Upper lobe of left lung (tissue), 6 donors: ENCODE results near the gene HIC1. TPM values are rescaled to one million over a fixed set of nuclear protein-coding genes. Genes with fewer than 3 reads are reported as not detected.

Experiments
- ATAC-seq, 2 donors: fragments of 200-7000 bp; cut with Tn5 transposase; one replicate each; pipeline ENCODE4 v1.9.1; 2022; ENCODE audit warnings: mild to moderate bottlenecking in 2 of 2, moderate library complexity in 2 of 2; ENCODE audit not compliant: low FRiP score in 2 of 2
- DNase-seq, 2 donors: peaks; one replicate each; pipeline ENCODE4 v3.0.0-alpha.2; 2019 to 2020
- H3K27ac ChIP-seq, 4 donors: fragments of 200-600 bp; sonication (generic); one replicate each; pipeline ENCODE4 v1.5.1; 2016 to 2019
- H3K27me3 ChIP-seq, 4 donors: fragments of 200-600 bp; sonication (generic); one replicate each; pipeline ENCODE4 v1.5.1; 2017 to 2019
- H3K36me3 ChIP-seq, 4 donors: fragments of 200-600 bp; sonication (generic); one replicate each; pipeline ENCODE4 v1.5.1; 2016 to 2019
- H3K4me1 ChIP-seq, 4 donors: fragments of 200-600 bp; sonication (generic); one replicate each; pipeline ENCODE4 v1.5.1; 2018 to 2019
- H3K4me3 ChIP-seq, 4 donors: fragments of 200-600 bp; sonication (generic); one replicate each; pipeline ENCODE4 v1.5.1; 2017 to 2019; ENCODE audit warnings: mild to moderate bottlenecking in 2 of 4, moderate library complexity in 1 of 4
- H3K9me3 ChIP-seq, 4 donors: fragments of 200-600 bp; sonication (generic); one replicate each; pipeline ENCODE4 v1.5.1; 2018 to 2019
- EP300 ChIP-seq, 4 donors: sonication (generic); formaldehyde crosslinking; IDR thresholded peaks; one replicate each; pipeline ENCODE4 v1.5.1; 2017; ENCODE audit warnings: antibody characterized with exemption in 4 of 4, control low read depth in 2 of 4
- POLR2A ChIP-seq, 4 donors: fragments of 450-650 bp; IDR thresholded peaks; one replicate each; pipeline ENCODE4 v1.5.1; 2016 to 2017; ENCODE audit warnings: antibody characterized with exemption in 4 of 4, mild to moderate bottlenecking in 2 of 4
- POLR2AphosphoS5 ChIP-seq, 2 donors: sonication (generic); formaldehyde crosslinking; IDR thresholded peaks; one replicate each; pipeline ENCODE4 v1.5.1; 2017; ENCODE audit warnings: antibody characterized with exemption in 2 of 2
- WGBS, 2 donors: methylation state at CpG; one replicate each; pipeline ENCODE4 v1.1.5; 2017 to 2018; 5-methylcytosine and 5-hydroxymethylcytosine counted together
- total RNA-seq, 6 donors: library from RNA; depleted of rRNA in 4 of 6; stranded (reverse); fragments of >200 nt in 4 of 6; gene quantifications; one replicate each; pipeline versions ENCODE4 v1.1.0 to v1.2.1, GENCODE V29; 2016 to 2021
- TF ChIP-seq, protein P1 (sequence below), 6 experiments: fragments of 450-650 bp in 4 of 6; fragments of 200-600 bp in 2 of 6; sonication (generic) in 2 of 6; IDR thresholded peaks; one replicate each; pipeline ENCODE4 v1.5.1; 2016 to 2019; ENCODE audit warnings: antibody characterized with exemption in 6 of 6
- donor health status: DM: no; HTN: no; CAD: no; lungs with moderate emphysema.
- donor health status: DM: no; HTN: yes; CAD: no; lungs with severe emphysema.

The HIC1 gene
- total RNA-seq, 6 donors from 2014 or later, result 8.0 to 25.5 (median 19.1) TPM

DNA sequence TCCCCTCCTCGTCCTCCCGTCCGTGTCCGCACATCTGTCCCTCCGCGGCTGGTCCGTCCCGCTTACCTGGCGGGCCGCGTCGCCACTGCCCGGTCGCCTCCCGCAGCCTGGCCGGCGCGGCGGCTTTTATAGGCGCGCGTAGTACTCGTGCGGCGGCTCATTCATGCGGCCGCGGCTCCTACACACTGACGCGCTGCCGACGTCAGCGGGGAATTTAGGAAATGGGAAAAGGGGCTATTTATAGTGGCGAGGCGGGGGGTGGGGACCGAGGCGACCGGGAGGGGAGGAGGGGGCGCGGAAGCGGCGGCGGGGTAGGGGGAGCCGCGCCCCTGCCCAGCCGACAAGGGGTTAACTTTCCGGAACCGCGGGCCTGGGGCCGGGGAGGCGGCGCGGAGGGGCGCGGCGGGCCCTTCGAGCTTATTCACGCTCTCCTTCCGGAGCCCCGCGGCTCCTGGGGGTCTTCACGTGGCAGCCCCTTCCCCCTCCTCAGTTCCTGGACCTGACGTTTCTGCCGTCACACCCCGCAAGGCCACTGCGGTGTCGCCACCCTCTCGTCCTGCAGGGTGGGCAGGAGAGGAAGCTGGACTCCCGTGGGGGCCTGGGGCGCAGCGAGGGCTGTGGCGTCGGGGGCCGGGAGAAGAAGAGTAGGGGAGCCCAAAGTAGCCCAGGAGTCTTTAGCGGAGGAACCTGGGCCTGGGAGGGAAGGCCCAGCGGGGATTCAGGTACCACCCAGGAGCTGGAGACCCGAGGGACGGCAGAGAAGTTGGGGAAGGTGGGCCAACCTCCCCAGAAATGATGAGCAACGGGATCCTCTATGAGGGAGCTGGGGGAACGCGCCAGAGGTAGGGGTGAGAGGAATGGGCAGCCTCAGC is 3.6 kb upstream of the HIC1 start:
- Histone ChIP-seq H3K9me3 (no peaks in the 10 kb centered on the region), H3K27ac (peak overlapping the region in 2 of 4 donors; percentile 8 to 53), H3K4me1 (peaks cover 46 to 63% (median 48%) of the 10 kb centered on the region in 4 donors), H3K4me3 (peak overlapping the region; percentile 62 to 89 (median 73)), H3K36me3 (no peaks in the 10 kb centered on the region), H3K27me3 (peaks cover 0 to 45% (median 14%) of the 10 kb centered on the region in 4 donors)
- DNase-seq, result peak in 1 of 2 donors; percentile 90
- TF ChIP-seq, protein P1, sequence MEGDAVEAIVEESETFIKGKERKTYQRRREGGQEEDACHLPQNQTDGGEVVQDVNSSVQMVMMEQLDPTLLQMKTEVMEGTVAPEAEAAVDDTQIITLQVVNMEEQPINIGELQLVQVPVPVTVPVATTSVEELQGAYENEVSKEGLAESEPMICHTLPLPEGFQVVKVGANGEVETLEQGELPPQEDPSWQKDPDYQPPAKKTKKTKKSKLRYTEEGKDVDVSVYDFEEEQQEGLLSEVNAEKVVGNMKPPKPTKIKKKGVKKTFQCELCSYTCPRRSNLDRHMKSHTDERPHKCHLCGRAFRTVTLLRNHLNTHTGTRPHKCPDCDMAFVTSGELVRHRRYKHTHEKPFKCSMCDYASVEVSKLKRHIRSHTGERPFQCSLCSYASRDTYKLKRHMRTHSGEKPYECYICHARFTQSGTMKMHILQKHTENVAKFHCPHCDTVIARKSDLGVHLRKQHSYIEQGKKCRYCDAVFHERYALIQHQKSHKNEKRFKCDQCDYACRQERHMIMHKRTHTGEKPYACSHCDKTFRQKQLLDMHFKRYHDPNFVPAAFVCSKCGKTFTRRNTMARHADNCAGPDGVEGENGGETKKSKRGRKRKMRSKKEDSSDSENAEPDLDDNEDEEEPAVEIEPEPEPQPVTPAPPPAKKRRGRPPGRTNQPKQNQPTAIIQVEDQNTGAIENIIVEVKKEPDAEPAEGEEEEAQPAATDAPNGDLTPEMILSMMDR (IDR thresholded peaks at IDR 0.05), result no peak
- peak in 1 of 2 donors; percentile 12 for ATAC-seq
- WGBS, 2 donors, result 15 to 21% methylated on average over 28 to 44 of the region's 81 CpGs

DNA sequence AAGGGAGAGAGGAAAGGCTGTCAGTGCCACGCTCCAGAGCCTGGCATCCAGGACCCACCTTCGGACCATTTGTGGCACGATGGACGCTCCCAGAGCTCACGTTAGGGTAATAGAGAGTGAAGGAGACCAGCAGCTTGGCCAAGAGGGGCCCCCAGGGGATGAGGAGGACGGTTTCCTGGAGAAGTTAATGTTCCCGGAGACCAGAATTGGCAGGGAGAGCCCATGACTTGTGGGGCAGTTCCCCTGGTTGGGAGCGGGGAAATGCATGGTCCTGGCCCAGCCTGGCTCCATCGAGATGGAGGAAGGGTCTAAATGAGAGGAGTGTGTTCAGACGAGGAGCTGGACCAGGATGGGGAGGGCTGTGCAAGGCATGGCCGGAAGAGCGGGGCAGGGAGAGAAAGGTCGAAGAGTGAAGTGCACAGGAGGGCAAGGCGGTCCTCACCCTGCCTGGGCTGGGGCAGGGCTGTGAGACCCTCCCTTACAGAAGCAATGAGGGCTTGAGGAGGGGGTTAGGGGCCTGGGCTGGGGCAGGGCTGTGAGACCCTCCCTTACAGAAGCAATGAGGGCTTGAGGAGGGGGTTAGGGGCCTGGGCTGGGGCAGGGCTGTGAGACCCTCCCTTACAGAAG is 2.9 kb upstream of the HIC1 start:
- Histone ChIP-seq H3K36me3 (no peaks in the 10 kb centered on the region), H3K4me1 (peaks cover 50 to 70% (median 55%) of the 10 kb centered on the region in 4 donors), H3K27me3 (peaks cover 0 to 52% (median 16%) of the 10 kb centered on the region in 4 donors), H3K9me3 (no peaks in the 10 kb centered on the region), H3K27ac (no peak overlapping the region), H3K4me3 (no peak overlapping the region)
- 52 to 70% methylated on average over 13 to 14 of the region's 14 CpGs for WGBS, 2 donors
- TF ChIP-seq EP300 (IDR thresholded peaks at IDR 0.05) (no peak), POLR2AphosphoS5 (IDR thresholded peaks at IDR 0.05) (no peak), POLR2A (IDR thresholded peaks at IDR 0.05) (no peak)
- TF ChIP-seq, protein P1 (IDR thresholded peaks at IDR 0.05), result no peak
- DNase-seq (no peak), ATAC-seq (no peak)

DNA sequence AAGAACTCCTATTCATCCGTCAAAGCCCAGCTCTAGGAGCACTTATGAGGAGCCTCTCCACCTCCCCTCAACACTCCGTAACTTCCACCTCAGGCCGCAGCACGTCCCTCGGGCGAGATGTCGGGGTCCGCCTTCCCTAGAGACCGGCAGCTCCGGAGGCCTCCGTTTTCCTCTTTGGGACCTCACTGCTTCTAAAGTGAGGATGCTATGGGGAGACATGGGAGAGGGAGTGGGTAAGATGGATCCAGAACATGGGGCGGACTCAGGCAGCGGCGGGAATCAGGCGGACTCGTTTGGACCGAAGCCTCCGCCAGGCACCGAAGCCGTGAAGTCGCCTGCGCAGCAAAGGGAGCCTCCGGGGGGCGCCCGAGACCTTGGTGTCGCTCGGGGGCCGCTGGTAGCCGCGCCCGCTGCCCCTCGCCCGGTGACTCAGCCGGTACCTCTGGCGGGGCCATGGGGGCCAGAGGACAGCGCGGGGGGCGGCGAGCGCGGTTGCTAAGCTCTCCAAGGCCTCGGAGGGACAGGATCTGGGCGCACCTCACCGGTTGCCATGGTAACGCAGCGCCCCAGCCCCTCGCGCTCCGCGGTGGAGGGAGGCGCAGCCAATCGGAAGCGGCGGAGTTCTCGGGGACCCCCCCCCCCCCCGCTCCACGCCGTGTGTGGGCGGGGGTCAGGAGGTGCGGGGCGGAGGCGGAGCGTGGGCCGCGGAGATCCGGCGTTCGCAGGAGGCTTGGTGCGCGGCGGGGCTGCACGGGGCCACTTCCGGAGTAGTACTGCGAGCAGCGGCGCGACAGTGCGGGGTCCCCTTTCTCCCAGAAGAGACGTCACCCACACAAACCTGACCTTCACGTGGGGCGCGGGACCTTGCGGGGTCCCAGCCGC is 1.3 kb upstream of the HIC1 start:
- ATAC-seq (peak in 1 of 2 donors; percentile 31), DNase-seq (peak; percentile 61 to 94)
- no peaks in the 10 kb centered on the region for H3K9me3 ChIP-seq
- no peaks in the 10 kb centered on the region for H3K36me3 ChIP-seq
- peak overlapping the region in 3 of 4 donors; percentile 86 to 96 (median 93) for H3K27ac ChIP-seq
- H3K4me1 ChIP-seq, result peaks cover 61 to 85% (median 63%) of the 10 kb centered on the region in 4 donors
- 7 to 38% methylated on average over 17 to 46 of the region's 84 CpGs for WGBS, 2 donors
- H3K27me3 ChIP-seq, result peaks cover 0 to 63% (median 21%) of the 10 kb centered on the region in 4 donors
- TF ChIP-seq POLR2A (IDR thresholded peaks at IDR 0.05) (no peak), EP300 (IDR thresholded peaks at IDR 0.05) (no peak)
- TF ChIP-seq, protein P1 (IDR thresholded peaks at IDR 0.05), result peak; percentile 45 to 78 (median 67)
- peak overlapping the region; percentile 5 to 76 (median 51) for H3K4me3 ChIP-seq

DNA sequence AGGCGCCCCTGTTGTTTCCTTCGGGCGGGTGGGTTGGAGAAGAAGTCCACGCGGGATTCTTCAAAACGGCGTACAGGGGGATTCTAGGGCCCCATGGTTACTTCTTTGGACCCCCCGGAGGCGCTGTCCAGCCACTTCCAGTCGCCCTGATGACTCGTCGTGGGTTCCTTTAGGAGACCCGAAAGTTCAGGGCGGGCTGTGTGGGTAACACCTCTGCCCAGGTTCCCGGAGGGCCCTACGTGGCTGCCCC is 716 bp upstream of the HIC1 start:
- peaks cover 0 to 63% (median 21%) of the 10 kb centered on the region in 4 donors for H3K27me3 ChIP-seq
- peak overlapping the region in 3 of 4 donors; percentile 86 to 96 (median 93) for H3K27ac ChIP-seq
- TF ChIP-seq, protein P1 (IDR thresholded peaks at IDR 0.05), result no peak
- TF ChIP-seq POLR2A (IDR thresholded peaks at IDR 0.05) (no peak), EP300 (IDR thresholded peaks at IDR 0.05) (no peak), POLR2AphosphoS5 (IDR thresholded peaks at IDR 0.05) (no peak)
- ATAC-seq (no peak), DNase-seq (no peak)
- WGBS, 2 donors, result 14% methylated on average over 5 of the region's 16 CpGs; no CpG with 5 or more reads in 1 of the 2 donors
- peak overlapping the region in 3 of 4 donors; percentile 46 to 76 (median 56) for H3K4me3 ChIP-seq
- no peaks in the 10 kb centered on the region for H3K36me3 ChIP-seq
- no peaks in the 10 kb centered on the region for H3K9me3 ChIP-seq
- peaks cover 61 to 85% (median 63%) of the 10 kb centered on the region in 4 donors for H3K4me1 ChIP-seq
